HG02759 (cell line): ENCODE results near the gene CST8.
A peak's percentile ranks its signal among the peaks of the same experiment; 100 is the strongest.

Experiments
- ATAC-seq: cut with Tn5 transposase; IDR thresholded peaks from one replicate; pipeline ENCODE4 v1.9.1; 2021; ENCODE audit warnings: mild to moderate bottlenecking, moderate library complexity; ENCODE audit not compliant: unreplicated experiment

Gene CST8

GRCh38 chr20:23475395-23475794 is 15.5 kb upstream of the CST8 start:
- ATAC-seq, result no peak

GRCh38 chr20:23476015-23476754 is 14.7 kb upstream of the CST8 start:
- no peak for ATAC-seq

GRCh38 chr20:23477223-23477622 is 13.7 kb upstream of the CST8 start:
- ATAC-seq, result no peak

GRCh38 chr20:23479043-23479442 is 11.9 kb upstream of the CST8 start:
- no peak for ATAC-seq

- no peak for ATAC-seq
Observed at GRCh38 chr20:23482138-23482537, 8.8 kb upstream of the CST8 start.

GRCh38 chr20:23484081-23484480 is 6.8 kb upstream of the CST8 start:
- ATAC-seq, result no peak

GRCh38 chr20:23488470-23488869 is 2.4 kb upstream of the CST8 start:
- ATAC-seq, result no peak

- ATAC-seq, result no peak
Observed at GRCh38 chr20:23488996-23489395, 1.9 kb upstream of the CST8 start.

GRCh38 chr20:23492292-23492691 is 1.4 kb downstream of the CST8 start:
- no peak for ATAC-seq

- no peak for ATAC-seq
Observed at GRCh38 chr20:23493172-23493772, 2.4 kb downstream of the CST8 start.

- no peak for ATAC-seq
Observed at GRCh38 chr20:23497536-23497935, 6.6 kb downstream of the CST8 start.

GRCh38 chr20:23501926-23502325 is 11.0 kb downstream of the CST8 start:
- no peak for ATAC-seq

- ATAC-seq, result no peak
Observed at GRCh38 chr20:23503649-23504048, 12.7 kb downstream of the CST8 start.

GRCh38 chr20:23507346-23507745 is 16.4 kb downstream of the CST8 start:
- no peak for ATAC-seq

GRCh38 chr20:23508449-23509229 is 17.7 kb downstream of the CST8 start:
- ATAC-seq, result no peak

GRCh38 chr20:23509247-23509913 is 18.5 kb downstream of the CST8 start:
- ATAC-seq, result no peak

- no peak for ATAC-seq
Observed at GRCh38 chr20:23510000-23510590, 19.2 kb downstream of the CST8 start.

- ATAC-seq, result peak; percentile 61
Observed at GRCh38 chr20:23513164-23513563, 22.2 kb downstream of the CST8 start.

GRCh38 chr20:23514848-23515247 is 23.9 kb downstream of the CST8 start:
- no peak for ATAC-seq

- no peak for ATAC-seq
Observed at GRCh38 chr20:23515250-23515939, 24.5 kb downstream of the CST8 start.
